ENCODE data around the gene MYO7A. TPM values are rescaled to one million over a fixed set of nuclear protein-coding genes. Genes with fewer than 3 reads are reported as not detected.
A peak's percentile ranks its signal among the peaks of the same experiment; 100 is the strongest.

The MYO7A gene
- total RNA-seq, 1 donor = 0.27 TPM

GRCh38 chr11:77211040-77211451, 83.0 kb downstream of the MYO7A start:
- no peak for DNase-seq (ENCODE audit: low read depth in 2 of 3, low spot score in 2 of 3)

DNA sequence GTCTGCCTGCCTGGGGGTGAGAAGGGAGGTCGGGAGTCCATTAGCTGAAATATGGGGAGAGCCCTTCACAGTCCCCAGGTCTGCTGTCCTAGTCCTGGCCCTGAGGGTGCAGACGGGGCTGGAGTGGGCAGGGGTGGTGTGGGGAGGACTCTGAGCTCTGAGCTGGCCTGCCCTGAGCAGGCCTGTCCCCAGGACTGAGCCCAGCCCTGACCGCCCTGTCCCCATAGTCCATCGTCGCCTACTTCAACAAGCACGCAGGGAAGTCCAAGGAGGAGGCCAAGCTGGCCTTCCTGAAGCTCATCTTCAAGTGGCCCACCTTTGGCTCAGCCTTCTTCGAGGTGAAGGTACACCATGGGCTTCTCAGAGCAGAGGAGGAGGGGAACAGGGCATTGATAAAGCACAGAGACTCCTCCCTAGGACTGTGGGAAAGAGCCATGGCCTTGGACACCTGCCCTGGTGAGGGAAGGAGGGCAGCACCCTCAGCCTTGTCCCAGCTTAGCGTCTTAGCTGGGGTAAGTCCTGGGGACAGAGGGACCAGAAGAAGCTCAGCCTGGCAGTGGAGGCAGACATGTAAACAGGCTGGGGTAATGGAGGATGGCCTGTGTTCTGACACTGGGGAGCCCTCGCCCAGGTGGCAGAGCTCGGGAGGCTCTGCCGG, 83.7 kb downstream of the MYO7A start:
- no peak for DNase-seq (ENCODE audit: low read depth in 2 of 3, low spot score in 2 of 3)

DNA sequence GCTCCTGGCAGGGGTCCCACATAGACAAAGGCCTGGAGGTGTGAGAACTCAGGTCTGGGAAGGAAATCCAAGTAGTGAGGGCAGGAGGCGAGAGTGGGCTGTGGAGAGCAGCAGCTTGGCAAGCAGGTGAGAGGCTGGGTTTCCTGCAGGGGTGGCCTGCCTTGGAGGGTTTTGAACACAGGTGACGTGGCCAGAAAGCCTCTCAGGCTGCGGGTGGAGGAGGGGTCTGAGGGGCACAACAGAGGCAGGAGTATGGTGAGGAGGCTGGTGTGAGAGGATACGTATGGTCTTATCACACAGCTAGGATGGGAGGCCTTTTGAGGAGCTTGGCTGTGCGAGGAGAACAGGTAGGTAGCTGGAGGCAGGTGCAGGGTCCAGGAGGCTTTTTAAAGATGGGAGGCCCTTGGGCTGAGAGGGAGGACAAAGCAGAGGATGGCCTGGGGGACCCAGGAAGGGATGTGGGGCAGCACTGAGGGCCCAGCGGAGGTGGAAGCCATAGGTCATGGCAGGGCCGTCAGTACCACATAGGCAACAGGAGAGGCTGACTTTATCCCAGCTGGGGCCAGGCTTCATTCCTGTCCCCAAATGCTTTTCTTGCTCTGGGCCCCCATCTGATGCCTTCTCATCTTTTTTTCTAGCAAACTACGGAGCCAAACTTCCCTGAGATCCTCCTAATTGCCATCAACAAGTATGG, 84.4 kb downstream of the MYO7A start:
- DNase-seq (ENCODE audit: low read depth in 2 of 3, low spot score in 2 of 3) = no peak

GRCh38 chr11:77213029-77213579, 85.1 kb downstream of the MYO7A start:
- no peak for DNase-seq (ENCODE audit: low read depth in 2 of 3, low spot score in 2 of 3)

DNA sequence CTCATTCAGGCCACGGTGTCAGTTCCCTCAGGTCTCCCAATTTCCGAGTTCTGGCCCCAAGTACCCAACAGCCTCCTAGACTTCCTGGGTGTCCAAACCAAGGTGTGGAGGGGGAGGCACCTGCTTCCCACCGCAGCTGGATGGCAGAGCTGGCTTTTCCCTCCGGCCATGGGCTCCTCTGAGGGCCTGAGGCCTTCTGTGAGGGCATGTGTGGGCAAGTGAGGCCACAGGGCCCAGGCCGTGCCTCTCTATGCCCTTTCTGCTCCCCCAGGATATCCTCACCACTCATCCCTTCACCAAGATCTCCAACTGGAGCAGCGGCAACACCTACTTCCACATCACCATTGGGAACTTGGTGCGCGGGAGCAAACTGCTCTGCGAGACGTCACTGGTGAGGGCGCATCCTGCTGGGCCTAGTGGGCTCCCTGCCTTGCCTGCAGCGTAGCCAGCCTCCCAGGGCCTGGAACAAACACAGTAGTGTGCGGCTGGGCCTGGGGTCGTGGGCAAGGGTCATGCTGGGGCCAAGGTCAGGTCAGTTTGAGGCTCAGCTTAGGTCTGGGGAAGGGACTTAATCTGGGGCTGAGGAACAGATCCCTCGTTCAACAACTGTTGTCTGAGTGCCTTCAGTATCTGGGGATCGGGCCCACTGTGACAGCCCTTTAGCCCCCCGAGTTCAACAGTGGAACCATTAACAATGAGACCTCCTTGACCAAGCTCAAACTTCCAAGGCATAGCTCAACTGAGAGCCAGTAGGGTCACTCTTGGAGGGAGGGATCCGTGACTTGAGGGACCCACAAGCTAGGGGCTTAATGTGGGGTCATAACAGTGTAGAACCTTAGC, 85.8 kb downstream of the MYO7A start:
- no peak for DNase-seq (ENCODE audit: low read depth in 2 of 3, low spot score in 2 of 3)

GRCh38 chr11:77214557-77214956, 86.5 kb downstream of the MYO7A start:
- DNase-seq (ENCODE audit: low read depth in 2 of 3, low spot score in 2 of 3) = no peak

DNA sequence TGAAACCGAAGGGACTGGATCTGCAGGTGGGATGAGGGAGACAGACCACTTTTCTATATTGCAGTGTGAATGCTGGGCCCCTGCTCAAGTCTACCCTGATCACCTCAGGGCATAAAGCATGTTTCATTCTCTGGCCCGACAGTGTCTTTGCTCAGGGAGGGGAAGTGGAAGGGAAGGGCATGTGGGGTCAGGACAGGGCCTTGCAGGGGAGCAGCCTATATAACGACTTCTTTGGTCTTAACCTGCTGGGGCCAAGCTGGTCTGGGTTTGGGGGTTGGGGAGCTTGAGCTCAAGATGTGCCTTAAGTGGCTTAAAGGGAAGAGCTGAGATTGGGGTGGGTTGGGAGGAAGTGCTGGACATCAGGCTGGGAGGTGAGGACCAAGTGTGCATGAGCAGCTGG, 87.1 kb downstream of the MYO7A start:
- DNase-seq (ENCODE audit: low read depth in 2 of 3, low spot score in 2 of 3) = no peak

GRCh38 chr11:77217156-77217555, 89.1 kb downstream of the MYO7A start:
- no peak for DNase-seq (ENCODE audit: low read depth in 2 of 3, low spot score in 2 of 3)

DNA sequence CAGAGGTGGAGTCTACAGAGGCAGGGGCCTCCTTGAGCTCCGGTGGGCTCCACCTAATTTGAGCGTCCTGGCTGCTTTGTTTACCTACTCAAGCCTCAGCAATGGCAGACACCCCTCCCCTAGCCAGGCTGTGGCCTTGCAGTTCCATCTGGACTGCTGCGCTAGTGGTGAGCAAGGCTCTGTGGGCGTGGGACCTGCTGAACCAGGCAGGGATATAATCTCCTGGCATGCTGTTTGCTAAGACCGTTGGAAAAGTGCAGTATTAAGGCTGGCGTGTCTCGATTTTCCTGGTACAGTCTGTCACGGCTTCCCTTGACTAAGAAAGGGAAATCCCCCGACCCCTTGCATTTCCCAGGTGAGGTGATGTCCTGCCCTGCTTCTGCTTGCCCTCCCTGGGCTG, 95.8 kb downstream of the MYO7A start:
- no peak for DNase-seq (ENCODE audit: low read depth in 2 of 3, low spot score in 2 of 3)

GRCh38 chr11:77230878-77231605, 103.0 kb downstream of the MYO7A start:
- DNase-seq (ENCODE audit: low read depth in 2 of 3, low spot score in 2 of 3) = no peak

GRCh38 chr11:77231800-77232199, 103.8 kb downstream of the MYO7A start:
- DNase-seq (ENCODE audit: low read depth in 2 of 3, low spot score in 2 of 3) = no peak

GRCh38 chr11:77232242-77232641, 104.2 kb downstream of the MYO7A start:
- DNase-seq (ENCODE audit: low read depth in 2 of 3, low spot score in 2 of 3) = no peak

GRCh38 chr11:77233011-77233410, 105.0 kb downstream of the MYO7A start:
- no peak for DNase-seq (ENCODE audit: low read depth in 2 of 3, low spot score in 2 of 3)

- DNase-seq (ENCODE audit: low read depth in 2 of 3, low spot score in 2 of 3) = no peak
These were observed 108.9 kb downstream of the MYO7A start for GRCh38 chr11:77236901-77237300.

DNA sequence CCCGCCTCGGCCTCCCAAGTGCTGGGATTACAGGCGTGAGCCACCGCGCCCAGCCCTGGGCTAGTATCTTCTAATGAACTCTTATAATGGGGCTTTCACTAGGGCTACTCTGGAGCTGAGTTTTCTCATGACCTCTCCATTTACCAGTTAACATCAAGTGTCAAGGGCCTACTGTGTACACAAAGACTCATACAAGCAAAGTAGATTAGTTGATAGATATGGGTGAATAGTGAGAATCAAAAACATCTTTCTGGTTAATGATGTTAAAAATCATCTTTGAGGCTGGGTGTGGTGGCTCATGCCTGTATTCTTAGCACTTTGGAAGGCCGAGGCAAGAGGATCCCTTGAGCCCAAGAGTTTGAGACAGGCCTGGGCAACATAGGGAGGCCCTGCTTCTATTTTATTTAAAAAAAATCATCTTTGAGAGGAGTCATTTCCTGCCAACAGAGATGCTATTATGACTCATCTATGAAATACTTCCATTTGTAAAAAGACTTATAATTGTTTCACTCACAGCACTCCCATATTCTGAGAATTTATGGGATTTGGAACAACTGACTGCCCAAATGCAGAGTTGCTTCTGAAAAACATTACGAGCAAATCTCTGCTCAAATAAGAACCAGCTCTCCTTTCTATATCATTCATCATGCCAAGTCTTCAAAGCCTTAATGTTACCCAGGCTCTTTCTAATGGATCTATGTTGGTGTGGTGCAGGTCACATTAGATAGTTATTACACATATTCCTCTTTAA, 116.4 kb downstream of the MYO7A start:
- peak in 2 of 3 donors; percentile 3 for DNase-seq (ENCODE audit: low read depth in 2 of 3, low spot score in 2 of 3)

DNA sequence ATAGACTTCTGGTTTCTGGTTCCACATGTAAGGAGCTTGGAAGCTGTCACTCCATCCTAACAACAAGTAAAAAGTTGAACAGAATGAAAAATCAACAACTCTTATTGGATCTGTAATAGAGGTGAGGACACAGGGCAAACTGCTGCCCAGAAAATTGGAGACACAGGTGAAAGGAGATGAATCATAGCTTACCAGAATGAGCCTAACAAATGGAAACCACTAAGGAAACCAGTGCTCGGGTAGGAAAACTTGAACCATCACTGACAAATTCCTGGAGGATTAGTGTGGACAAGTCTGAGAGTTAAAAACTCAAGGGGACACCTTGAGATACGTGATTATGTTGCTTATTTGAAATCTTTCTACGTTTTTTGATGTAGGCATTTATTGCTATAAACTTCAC, 121.4 kb downstream of the MYO7A start:
- DNase-seq (ENCODE audit: low read depth in 2 of 3, low spot score in 2 of 3) = no peak

- no peak for DNase-seq (ENCODE audit: low read depth in 2 of 3, low spot score in 2 of 3)
These were observed 123.0 kb downstream of the MYO7A start for GRCh38 chr11:77250881-77251640.

DNA sequence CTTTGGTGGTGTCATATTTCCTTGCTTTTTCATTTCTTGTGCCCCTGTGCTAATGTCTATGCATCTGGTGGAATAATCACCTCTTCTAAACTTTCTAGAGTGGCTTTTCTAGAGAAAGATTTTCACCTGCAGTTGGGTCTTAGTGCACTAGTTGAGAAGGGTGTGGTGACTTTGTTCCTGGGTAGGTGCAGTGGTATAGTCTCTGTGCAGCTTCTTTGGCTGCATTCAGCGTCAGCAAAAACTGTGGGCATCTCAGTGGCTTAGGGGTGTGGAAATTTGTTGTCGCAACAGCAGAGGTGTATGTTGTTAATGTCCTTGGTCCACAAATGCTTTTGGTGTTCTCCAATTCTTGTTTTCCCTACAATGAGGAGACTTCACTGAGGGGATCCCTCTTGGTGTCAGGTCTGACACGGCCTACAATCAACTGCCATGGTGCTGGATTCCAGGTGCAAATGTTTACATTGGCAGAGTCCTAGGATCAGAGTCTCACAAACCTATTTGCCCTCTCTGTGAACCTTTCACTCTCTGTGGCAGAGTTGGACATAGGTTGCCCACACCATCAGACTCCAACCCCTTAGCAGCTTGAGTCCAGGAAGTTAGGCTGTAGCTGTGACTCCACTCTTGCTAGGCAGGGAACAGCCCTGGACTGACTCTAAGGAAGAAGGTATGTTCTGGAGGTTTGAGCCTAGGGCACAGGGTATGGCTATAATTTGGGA, 124.7 kb downstream of the MYO7A start:
- DNase-seq (ENCODE audit: low read depth in 2 of 3, low spot score in 2 of 3) = no peak

DNA sequence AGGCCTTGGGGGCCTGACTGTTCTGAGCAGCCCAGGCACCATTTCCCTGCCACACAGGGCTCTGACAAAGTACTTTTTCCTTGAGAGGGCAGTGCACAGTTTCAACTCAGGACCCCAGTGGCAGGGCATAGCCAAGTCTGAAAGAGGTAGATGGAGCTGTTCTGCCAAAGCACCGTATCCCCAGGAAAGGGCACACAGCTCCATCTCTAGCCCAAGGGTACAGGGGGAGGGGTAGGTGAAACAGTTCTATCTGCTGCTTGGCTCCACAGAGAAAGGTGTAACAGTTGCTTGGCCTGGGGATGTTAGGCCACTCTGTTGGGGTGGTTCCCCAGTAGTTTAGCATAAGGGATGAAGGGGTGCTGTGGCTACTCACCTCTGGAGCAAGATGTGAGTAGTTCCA, 125.6 kb downstream of the MYO7A start:
- no peak for DNase-seq (ENCODE audit: low read depth in 2 of 3, low spot score in 2 of 3)

All from hematopoietic multipotent progenitor cell (in vitro differentiated cells).